Activated CD8-positive, alpha-beta memory T cell treated with anti-CD3 and anti-CD28 coated beads, Interleukin-2, amount 50 U/mL, for 24 hours (primary cell): ENCODE data around the gene EYA4.

Source experiments
- DNase-seq: peaks from one replicate; pipeline ENCODE4 v3.0.0-alpha.2; 2020; ENCODE audit errors: extremely low read depth

The EYA4 gene

GRCh38 chr6:133288662-133289061 is 47.5 kb downstream of the EYA4 start:
- no peak for DNase-seq

- no peak for DNase-seq
These were observed 48.7 kb downstream of the EYA4 start for GRCh38 chr6:133289733-133290306.

DNA sequence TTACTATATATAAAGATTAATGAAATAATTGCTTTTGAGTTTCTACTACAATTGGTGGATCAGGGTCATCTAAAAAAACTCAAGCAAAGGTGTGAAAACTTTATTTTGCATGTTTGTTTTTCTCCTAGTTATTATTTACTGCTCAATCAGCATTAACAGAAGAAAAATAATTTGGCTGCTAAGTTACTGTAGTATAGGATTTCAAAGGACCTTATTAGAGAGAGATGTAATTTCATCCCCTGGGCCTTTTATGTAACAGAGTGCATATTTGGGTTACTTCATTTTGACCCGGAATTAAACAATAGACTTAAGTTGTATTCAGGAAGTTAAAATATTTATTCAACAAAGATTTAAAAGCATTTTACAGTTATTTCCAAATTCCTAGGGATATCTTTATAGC is 49.8 kb downstream of the EYA4 start:
- no peak for DNase-seq

GRCh38 chr6:133291671-133292070 is 50.5 kb downstream of the EYA4 start:
- no peak for DNase-seq

GRCh38 chr6:133297657-133298056 is 56.5 kb downstream of the EYA4 start:
- DNase-seq: no peak

DNA sequence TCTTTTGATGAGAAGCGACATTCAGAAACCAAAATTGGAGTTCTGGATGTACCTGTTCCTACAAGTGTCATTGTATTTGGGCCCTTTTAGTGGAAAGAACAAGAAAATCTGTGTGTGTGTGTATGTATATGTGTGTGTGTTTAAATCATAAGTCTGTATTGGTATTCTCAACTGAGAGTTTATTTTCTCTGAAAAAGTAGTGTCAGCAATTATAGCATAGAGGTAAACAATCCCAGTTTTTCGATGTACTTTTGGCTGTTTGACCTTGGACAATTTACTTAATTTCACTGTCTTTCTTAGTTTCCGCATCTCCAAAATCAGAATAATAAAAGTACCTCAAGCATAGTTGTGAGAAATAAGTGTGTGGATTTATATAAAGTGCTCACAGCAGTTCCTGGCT is 57.2 kb downstream of the EYA4 start:
- DNase-seq: no peak

DNA sequence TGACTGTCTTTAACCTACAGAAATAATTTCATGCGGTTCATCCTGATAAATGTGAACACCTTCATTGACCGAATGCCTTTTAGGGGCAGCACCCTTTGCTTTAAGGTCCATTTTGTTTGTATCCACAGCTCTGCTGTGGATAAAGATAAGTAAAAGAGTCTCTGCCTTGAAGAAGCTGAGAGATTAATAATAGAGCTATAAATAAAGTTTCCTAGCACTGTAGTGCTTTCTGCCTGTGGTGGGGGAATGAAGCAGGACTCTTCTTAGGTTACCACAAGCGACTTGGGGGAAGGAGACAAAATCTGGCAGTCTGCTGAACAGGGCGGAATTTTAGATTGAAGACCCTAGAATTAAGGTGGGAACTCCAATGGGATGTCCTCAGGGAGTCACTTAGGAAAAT is 57.6 kb downstream of the EYA4 start:
- no peak for DNase-seq

DNA sequence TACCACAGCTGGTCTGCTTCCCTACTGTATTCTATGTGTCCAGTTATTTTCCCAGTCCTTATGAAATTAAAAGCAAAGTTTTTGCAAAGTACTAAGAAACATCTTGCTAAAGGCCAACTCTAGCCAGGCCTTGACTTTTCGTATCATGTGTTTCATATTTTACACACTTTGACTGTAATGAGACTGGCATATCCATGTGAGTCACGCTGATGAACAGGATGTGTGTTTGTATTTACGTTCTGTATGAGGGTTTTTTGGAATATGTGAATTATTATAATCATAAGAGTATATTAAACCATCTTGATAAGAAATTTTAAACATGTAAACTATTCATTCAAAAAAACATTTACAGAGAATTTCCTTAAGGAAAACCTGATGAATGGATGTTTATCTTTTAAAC is 59.7 kb downstream of the EYA4 start:
- no peak for DNase-seq

DNA sequence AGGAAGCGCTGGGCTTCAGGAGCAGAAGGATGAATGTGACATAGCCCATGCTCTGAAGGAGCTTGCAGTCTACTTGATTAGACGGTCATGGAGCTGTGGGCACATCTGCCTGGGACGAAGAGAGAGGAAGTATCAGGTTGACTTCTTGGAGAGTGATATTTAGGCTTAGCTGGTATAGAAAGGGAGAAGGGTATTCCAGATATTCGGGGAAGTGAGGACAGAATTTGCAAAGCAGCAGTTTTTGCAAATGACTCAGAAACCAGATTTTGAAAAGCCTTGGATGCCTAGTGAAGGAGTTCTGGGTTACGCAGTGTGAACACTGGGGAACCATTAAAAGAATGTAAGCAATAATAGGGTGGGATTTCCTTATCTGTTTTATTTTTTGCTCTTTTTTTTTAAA is 60.7 kb downstream of the EYA4 start:
- no peak for DNase-seq

GRCh38 chr6:133306931-133307330 is 65.8 kb downstream of the EYA4 start:
- no peak for DNase-seq

DNA sequence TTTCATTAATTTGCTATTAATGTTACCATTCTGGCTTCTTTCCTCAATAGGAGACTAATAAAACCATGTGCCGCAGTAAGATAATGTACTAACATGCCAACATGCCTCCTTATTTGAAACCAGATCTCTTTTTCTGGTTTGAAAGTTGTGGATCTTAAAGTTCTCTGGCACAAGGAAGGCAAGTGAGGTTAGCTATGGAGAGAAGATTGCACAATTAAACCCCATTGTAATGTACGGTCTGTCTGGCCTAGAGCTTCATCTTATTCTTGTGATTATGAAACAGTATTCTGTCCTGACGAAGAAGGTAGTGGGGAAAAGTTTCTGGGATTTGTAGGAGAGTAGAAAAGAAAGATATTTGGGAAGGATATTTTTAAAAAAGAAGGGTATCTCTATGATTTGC is 68.4 kb downstream of the EYA4 start:
- DNase-seq: no peak

DNA sequence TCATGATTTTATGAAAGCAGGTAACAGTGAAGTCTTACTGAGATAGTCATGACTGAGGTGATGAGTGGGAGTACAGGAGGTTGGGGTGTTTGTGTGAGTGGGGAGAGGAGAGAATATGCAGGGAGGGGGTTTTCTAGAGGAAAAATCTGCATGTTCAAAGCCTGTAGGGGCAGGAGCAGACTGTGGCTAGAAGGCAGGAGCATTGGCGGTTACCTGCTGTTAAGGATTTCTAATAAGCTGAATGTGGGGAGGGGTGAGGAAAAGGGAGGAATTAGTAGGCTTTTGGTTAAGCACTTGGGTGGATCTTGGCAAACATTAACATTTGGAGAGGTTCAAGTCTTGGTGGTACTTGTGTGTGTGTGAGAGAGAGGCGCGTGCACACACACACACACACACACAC is 70.8 kb downstream of the EYA4 start:
- DNase-seq: no peak

- no peak for DNase-seq
These were observed 71.9 kb downstream of the EYA4 start for GRCh38 chr6:133313068-133313467.

DNA sequence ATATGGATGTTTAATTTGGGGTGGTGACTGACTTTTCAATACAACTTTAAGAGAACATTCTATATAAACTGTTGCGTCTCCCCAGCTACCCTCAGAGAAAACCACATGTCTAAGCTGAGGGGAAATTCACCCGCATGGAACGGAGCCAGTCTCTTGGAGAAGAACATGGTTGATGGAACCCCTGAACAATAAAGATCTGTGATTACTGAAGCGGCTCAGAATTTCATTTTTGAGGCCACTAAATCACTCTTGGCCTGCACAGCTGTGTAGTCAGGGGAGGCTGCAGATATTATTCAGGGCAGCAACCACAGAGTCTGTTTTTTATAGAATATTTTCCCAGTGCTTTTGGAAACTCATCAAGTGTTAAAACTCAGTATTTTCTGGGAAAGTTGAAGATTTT is 73.8 kb downstream of the EYA4 start:
- no peak for DNase-seq

DNA sequence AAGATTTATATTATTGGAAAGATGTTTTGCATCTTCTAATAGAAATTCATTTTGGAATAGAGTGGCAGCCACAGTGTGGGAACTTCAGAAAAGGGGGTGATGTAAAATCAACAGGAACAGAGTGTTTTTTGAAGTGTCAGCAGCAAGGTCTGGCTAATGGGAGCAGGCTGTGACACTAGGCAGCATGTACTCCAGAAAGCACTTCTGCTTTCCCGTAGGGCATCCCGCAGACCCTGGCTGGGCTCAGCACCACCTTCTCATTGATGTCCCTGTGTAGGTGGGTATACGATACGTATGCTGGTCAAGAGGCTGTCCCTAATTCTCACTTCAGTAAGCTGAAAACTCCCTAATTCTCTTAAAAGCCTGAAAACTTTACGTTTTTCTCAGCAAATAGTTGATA is 74.7 kb downstream of the EYA4 start:
- no peak for DNase-seq

DNA sequence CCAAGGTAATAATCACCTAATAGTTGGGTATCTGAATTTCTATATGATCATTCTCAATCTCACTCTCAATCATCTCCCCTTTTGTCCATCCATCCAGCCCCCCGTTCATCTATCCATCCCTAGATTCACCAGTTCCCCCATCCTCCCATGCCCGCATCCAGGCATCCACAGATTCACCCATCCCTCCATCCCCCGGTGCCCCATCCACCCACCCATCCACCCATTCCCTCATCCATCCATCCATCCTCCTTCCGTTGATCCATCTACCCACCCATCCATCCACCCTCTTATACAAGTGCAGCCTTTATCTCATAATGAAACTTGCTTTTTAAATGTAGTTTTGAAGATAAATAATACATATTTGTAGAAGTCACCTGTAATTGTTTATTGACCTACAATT is 76.5 kb downstream of the EYA4 start:
- no peak for DNase-seq

DNA sequence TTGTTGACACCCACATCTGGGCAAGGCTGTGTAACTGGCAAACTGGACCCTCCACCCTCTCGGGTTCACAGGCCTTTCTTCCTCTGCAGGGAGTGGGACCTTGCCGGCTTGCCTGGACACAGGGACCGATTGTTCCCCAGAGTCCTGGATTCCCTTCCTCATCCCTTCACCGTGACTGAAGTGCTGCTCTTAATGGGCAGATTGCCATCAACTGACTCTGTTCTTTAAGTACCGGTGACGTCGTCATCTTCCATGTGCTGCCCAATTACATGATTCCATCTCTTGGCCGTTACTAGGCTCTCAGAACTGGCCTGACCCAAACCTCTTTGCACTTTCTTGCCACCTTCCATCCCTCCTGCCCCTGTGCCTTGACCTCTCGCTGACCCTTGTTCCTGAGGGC is 85.4 kb downstream of the EYA4 start:
- no peak for DNase-seq

DNA sequence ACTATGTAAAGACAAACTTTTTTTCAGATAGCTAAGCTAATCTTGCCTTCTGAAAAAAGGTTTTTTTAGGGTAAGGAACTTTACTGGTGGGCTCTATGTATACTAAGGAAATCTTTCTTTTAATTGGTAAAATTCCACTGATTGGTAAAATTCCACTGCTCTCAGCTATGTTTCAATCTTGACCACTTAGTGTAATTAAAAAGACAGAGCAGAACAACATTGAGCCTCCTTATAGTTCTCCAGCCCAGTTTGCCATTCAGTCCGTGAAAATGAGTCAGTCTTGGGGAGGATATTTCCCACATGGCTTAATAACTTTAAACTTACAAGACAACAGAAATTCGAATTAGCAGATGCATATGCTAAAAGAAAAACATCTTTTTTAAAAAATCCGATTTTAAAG is 92.7 kb downstream of the EYA4 start:
- DNase-seq: no peak

DNA sequence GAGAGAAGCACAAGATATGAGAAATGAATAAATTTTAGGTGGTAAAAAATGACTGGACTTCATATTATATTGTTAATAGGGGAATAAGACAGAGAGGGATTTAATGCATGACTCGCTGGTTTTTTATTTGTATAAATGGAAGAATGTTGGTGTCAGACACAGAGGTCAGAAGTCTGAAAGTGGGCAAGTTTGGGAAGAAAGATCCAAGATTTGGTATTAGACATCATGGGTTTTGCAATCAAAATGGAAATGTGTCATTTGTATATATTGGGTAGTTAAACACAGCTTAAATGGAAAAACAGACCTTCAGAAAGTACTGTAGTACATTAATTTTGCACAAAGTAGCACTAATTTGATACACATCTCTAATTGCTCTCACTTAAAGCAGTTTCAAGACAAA is 96.2 kb downstream of the EYA4 start:
- DNase-seq: no peak

DNA sequence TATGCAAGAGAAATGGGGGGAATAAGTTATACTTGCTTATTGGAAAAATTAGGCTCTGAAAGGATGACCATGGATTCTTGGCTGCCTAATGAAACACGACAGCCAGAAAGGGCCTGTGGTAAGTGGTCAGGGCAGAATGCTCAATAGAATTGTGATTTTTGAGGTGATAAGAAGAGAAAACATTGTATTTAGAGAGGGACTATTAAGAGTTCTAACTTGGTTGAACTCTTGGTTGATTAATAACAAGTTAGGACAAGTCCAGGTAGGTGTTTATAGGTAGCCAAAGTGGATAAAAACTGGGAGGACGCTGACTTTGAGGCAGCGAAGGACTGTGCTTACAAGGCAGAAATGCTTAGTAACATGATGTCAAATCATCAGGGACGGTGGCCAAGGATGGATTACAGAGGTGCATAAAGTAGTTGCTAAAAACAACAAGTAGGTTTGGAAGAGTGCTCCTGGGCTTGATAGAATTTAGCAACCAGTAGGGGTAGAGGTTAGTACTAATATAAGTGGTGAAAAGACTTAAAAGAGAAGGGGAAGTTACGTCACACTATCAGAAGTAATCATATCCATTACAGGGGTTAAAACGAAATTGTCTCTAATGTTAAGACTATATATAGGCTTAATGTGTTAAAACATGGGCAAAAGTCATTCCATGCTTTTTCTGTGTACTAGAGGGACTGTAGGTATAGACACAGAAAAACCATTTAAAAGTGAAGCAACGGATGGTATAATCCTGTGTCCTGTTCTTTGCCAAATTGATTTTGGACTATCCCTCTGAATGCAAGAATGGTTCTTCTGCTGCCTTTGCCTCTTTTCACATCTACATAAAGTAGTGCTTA is 98.6 kb downstream of the EYA4 start:
- no peak for DNase-seq

DNA sequence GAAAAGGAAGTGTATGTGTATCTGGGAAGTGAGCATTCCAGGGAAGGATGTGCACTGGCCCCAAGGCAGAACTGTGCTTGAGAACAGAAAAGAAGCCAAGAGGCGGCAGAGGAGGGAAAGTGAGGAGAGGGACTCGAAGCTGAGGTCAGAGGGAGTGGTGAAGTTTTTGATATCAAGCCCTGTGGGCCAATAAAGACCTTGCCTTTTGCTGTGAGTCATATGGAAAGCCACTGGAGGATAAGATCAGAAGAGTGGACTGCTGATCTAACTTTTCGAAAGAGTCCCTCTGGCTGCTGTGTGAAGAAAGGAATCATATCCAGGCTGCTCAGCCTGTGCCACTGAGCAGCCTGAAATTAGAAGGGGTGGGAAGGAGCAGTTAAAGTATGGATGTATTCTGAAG is 99.4 kb downstream of the EYA4 start:
- DNase-seq: no peak

DNA sequence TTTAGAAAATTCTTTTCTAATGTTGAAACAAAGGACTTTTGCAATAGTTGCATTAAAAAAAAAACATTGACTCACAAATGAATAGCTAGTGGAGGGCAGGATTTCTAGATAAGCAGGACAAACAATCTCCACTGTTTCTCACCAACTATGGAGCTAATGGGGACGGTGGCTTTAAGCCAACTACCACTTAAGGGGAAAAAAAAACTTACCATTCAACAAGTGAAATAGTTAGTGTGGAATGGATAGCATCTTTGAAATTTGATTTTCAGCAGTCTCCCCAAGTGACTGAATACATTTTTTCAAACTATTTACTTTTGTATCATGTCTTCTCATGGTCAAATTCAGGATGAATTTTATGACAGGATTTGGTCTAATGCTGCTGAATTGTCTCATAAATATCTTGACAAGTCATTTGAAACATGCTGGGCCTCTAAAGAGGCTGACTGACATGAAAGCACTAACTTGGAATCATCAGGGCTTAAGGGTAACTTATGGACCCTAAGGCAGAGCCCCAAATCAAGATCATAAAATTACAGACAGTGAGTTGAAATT is 100.5 kb downstream of the EYA4 start:
- DNase-seq: no peak

GRCh38 chr6:133343220-133343619 is 102.1 kb downstream of the EYA4 start:
- DNase-seq: no peak

- no peak for DNase-seq
These were observed 107.7 kb downstream of the EYA4 start for GRCh38 chr6:133348846-133349245.
